ENCODE data around the gene SYT4. TPM values are rescaled to one million over a fixed set of nuclear protein-coding genes. Genes with fewer than 3 reads are reported as not detected.

The SYT4 gene, protein sequence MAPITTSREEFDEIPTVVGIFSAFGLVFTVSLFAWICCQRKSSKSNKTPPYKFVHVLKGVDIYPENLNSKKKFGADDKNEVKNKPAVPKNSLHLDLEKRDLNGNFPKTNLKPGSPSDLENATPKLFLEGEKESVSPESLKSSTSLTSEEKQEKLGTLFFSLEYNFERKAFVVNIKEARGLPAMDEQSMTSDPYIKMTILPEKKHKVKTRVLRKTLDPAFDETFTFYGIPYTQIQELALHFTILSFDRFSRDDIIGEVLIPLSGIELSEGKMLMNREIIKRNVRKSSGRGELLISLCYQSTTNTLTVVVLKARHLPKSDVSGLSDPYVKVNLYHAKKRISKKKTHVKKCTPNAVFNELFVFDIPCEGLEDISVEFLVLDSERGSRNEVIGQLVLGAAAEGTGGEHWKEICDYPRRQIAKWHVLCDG
- not detected in 2 replicates for total RNA-seq (2014; rRNA removed; shearing (Covaris generic))

DNA sequence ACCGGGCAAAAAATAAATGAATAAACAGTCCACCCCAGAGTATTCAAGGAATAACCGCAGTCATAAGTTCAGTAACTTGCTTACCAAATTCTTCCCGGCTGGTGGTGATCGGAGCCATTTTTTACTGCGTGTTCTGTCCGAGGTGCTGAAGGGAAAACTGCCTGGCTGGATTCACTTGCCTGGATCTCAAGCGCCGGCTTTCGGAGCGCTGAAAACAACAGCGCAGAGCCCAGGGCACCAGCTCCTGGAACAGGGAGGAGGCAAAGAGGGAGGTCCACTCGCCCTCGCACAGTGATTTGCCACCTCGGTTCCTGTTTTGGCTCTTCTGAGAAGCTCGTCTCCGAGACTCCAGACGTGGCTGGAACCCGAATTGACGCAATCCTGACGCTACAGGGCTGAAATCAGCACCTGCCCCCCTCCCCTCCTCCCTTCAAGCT is at the start of gene SYT4:
SYT4 (minus strand) TSS at position 327 of the 437 bp plus-strand sequence; CDS start at position 118, 209 bp downstream.

Other genes with a start within 250 kb of the SYT4 start
- gene RIT2, start 161.8 kb downstream of the SYT4 start, total RNA-seq (2014; rRNA removed; shearing (Covaris generic)), result not detected in 2 replicates